ENCODE measurements around the gene LAMB2. TPM values are rescaled to one million over a fixed set of nuclear protein-coding genes. Genes with fewer than 3 reads are reported as not detected.

Gene LAMB2
- total and polyA plus RNA-seq, 2 experiments from 2014 or later, result 71.3 to 154 TPM

DNA sequence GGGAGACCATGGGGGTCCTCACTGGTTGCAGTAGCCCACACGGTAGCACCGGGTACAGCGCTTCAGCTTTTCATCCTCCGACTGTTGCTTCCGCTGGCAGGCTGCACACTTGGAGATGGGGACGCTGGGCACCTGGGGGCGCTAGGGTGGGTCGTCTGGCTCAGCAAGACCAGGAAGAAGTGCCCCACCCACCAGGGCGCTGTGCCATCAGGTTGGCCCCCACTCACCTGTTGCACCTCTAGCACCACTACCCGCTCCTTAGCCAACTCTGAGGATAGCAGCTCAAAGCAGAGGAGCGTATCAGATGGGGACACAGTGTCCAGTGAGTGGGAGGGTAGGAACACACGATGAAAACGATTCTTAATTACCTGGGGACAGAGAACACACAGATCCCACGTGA is 20.6 kb downstream of the LAMB2 start (continued):
- TF ChIP-seq, protein P1, sequence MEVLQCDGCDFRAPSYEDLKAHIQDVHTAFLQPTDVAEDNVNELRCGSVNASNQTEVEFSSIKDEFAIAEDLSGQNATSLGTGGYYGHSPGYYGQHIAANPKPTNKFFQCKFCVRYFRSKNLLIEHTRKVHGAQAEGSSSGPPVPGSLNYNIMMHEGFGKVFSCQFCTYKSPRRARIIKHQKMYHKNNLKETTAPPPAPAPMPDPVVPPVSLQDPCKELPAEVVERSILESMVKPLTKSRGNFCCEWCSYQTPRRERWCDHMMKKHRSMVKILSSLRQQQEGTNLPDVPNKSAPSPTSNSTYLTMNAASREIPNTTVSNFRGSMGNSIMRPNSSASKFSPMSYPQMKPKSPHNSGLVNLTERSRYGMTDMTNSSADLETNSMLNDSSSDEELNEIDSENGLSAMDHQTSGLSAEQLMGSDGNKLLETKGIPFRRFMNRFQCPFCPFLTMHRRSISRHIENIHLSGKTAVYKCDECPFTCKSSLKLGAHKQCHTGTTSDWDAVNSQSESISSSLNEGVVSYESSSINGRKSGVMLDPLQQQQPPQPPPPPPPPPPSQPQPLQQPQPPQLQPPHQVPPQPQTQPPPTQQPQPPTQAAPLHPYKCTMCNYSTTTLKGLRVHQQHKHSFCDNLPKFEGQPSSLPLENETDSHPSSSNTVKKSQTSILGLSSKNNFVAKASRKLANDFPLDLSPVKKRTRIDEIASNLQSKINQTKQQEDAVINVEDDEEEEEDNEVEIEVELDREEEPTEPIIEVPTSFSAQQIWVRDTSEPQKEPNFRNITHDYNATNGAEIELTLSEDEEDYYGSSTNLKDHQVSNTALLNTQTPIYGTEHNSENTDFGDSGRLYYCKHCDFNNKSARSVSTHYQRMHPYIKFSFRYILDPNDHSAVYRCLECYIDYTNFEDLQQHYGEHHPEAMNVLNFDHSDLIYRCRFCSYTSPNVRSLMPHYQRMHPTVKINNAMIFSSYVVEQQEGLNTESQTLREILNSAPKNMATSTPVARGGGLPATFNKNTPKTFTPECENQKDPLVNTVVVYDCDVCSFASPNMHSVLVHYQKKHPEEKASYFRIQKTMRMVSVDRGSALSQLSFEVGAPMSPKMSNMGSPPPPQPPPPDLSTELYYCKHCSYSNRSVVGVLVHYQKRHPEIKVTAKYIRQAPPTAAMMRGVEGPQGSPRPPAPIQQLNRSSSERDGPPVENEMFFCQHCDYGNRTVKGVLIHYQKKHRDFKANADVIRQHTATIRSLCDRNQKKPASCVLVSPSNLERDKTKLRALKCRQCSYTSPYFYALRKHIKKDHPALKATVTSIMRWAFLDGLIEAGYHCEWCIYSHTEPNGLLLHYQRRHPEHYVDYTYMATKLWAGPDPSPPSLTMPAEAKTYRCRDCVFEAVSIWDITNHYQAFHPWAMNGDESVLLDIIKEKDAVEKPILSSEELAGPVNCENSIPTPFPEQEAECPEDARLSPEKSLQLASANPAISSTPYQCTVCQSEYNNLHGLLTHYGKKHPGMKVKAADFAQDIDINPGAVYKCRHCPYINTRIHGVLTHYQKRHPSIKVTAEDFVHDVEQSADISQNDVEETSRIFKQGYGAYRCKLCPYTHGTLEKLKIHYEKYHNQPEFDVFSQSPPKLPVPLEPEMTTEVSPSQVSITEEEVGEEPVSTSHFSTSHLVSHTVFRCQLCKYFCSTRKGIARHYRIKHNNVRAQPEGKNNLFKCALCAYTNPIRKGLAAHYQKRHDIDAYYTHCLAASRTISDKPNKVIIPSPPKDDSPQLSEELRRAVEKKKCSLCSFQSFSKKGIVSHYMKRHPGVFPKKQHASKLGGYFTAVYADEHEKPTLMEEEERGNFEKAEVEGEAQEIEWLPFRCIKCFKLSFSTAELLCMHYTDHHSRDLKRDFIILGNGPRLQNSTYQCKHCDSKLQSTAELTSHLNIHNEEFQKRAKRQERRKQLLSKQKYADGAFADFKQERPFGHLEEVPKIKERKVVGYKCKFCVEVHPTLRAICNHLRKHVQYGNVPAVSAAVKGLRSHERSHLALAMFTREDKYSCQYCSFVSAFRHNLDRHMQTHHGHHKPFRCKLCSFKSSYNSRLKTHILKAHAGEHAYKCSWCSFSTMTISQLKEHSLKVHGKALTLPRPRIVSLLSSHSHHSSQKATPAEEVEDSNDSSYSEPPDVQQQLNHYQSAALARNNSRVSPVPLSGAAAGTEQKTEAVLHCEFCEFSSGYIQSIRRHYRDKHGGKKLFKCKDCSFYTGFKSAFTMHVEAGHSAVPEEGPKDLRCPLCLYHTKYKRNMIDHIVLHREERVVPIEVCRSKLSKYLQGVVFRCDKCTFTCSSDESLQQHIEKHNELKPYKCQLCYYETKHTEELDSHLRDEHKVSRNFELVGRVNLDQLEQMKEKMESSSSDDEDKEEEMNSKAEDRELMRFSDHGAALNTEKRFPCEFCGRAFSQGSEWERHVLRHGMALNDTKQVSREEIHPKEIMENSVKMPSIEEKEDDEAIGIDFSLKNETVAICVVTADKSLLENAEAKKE (CRISPR knock-in tag; IDR thresholded peaks at IDR 0.05), result no peak
- no peak for TF ChIP-seq ZNF331 (CRISPR knock-in tag; IDR thresholded peaks at IDR 0.05; ENCODE audit: low read depth)
- no peak for TF ChIP-seq POLR2AphosphoS5 (IDR thresholded peaks at IDR 0.05; ENCODE audit: low read depth)
- no peak for TF ChIP-seq EZH2 (IDR thresholded peaks at IDR 0.05; ENCODE audit: low read depth, unreplicated experiment)
- no peak for TF ChIP-seq EZH2phosphoT487 (IDR thresholded peaks at IDR 0.05; ENCODE audit: unreplicated experiment)
- no peak for TF ChIP-seq ZNF114 (CRISPR knock-in tag; IDR thresholded peaks at IDR 0.05)
- TF ChIP-seq CTCF (conservative IDR thresholded peaks at IDR 0.05; ENCODE audit: low read depth in 2 of 2), result peak in 1 of 2 experiments; percentile 32; a peak in 2 of 4 replicates

GRCh38 chr3:49111347-49111746 is 21.5 kb downstream of the LAMB2 start:
- no peak overlapping the region for H3K27ac ChIP-seq (ENCODE audit: low read depth)
- Mint-ChIP-seq H3K4me1 (no peaks in the 10 kb centered on the region), H3K4me3 (no peak overlapping the region), H3K9me3 (no peaks in the 10 kb centered on the region; the same call in 2 of the 3 replicates), H3K27me3 (ENCODE audit: insufficient read depth, low read depth, poor library complexity) (peaks cover 4% of the 10 kb centered on the region), H3K36me3 (ENCODE audit: low read depth) (peaks cover 65% of the 10 kb centered on the region), H3K27ac (no peak overlapping the region)
- H3K4me1 ChIP-seq (ENCODE audit: insufficient read depth), result no peaks in the 10 kb centered on the region
- no peaks in the 10 kb centered on the region for H3K79me2 ChIP-seq (replicated peaks; ENCODE audit: insufficient read depth)
- H3K4me3 ChIP-seq, result no peak overlapping the region
- H2AFZ ChIP-seq, result no peak overlapping the region
- H3K4me2 ChIP-seq, result no peak overlapping the region
- no peaks in the 10 kb centered on the region for H3F3A ChIP-seq (replicated peaks; ENCODE audit: low read depth)
- H3K36me3 ChIP-seq (ENCODE audit: insufficient read depth), result peaks cover 18% of the 10 kb centered on the region
- H3K9me2 ChIP-seq (ENCODE audit: insufficient read depth), result no peaks in the 10 kb centered on the region
- no peaks in the 10 kb centered on the region for H3K27me3 ChIP-seq (ENCODE audit: insufficient read depth)
- ATAC-seq (no peak), DNase-seq (ENCODE audit: low spot score) (no peak)
- no peaks in the 10 kb centered on the region; the same call in 1 of the 2 replicates for H4K20me1 ChIP-seq (replicated peaks; ENCODE audit: insufficient read depth)
- no peak for TF ChIP-seq STAT1 (IDR thresholded peaks at IDR 0.05; ENCODE audit: unreplicated experiment)
- TF ChIP-seq ZNF331 (CRISPR knock-in tag; IDR thresholded peaks at IDR 0.05; ENCODE audit: low read depth), result no peak
- no peak for TF ChIP-seq ETS1 (IDR thresholded peaks at IDR 0.05)
- no peak for TF ChIP-seq EZH2phosphoT487 (IDR thresholded peaks at IDR 0.05; ENCODE audit: unreplicated experiment)
- no peak for TF ChIP-seq CREB1 (CRISPR knock-in tag; IDR thresholded peaks at IDR 0.05; ENCODE audit: low read depth)
- no peak for TF ChIP-seq CTCF (conservative IDR thresholded peaks at IDR 0.05; ENCODE audit: low read depth in 2 of 2)
- no peak for TF ChIP-seq NANOG (IDR thresholded peaks at IDR 0.05; ENCODE audit: borderline replicate concordance)
